ENCODE data around the gene NEIL3.

- no peak for TF ChIP-seq EZH2 (IDR thresholded peaks at IDR 0.05)
- TF ChIP-seq POLR2AphosphoS5 (IDR thresholded peaks at IDR 0.05; ENCODE audit: borderline replicate concordance, low read depth, low read length) = no peak
- no peak for TF ChIP-seq FOXP2 (optimal IDR thresholded peaks at IDR 0.05; ENCODE audit: control extremely low read depth, extremely low read length, insufficient read depth)
These were observed 41.8 kb upstream of the NEIL3 start for GRCh38 chr4:177267911-177268310.

All from SK-N-MC (cell line).